GM13977 (cell line): ENCODE measurements around the gene ZC3H12A.
A peak's percentile ranks its signal among the peaks of the same experiment; 100 is the strongest.

Experiments used
- DNase-seq: peaks from one replicate; pipeline ENCODE4 v3.0.0; 2012; ENCODE audit warnings: low spot score
- CTCF ChIP-seq: IDR thresholded peaks from 2 replicates; pipeline ENCODE4 v1.5.1; 2012; ENCODE audit warnings: mild to moderate bottlenecking, control low read depth; ENCODE audit not compliant: insufficient read depth; ENCODE audit errors: extremely low read depth, missing control alignments
- in situ Hi-C: fragments of 300-500 bp; cut with MboI; formaldehyde crosslinking; loops from one replicate; pipeline ENCODE4 v1.12.0; 2022; ENCODE audit warnings: low sequenced_read_pairs, low pct_unique_long_range_greater_than_20kb, mixed read lengths, inconsistent platforms; ENCODE audit not compliant: unreplicated experiment

Gene ZC3H12A

DNA sequence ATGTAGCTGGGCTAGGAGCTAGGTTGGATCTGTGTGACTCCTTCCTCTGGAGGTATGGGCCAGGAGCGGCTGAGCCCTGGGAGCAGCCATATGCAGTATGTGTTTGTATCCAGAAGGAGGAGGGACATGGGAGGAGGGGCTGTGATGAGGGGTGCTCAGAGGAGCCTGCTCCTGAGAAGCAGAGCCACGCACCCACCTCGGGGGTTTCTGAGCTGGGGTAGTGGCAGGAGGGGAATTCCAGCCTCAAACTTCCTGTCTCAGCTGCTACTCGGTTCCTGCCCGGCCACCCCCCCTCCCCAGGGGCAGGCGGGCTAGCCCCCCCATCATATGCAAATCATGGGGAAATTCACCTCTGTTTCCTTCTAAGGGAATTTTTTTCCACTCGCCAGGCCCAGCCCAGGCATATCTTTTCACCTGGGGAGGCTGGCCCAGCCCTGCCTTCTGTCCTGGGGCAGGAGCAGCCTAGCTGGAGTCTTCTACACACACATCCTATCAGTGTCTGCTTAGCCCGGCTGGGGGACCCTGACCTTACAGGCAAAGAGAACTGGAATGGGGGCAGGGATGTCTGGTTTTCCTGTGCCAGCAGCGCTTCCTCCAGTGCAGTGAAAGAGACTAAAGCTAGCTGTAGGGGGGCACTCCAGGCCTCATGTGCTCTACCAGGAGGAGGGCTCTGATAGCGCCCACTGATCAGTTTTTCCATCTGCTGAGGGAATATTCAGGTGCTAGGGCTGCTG is 3.0 kb downstream of the ZC3H12A start:
- TF ChIP-seq CTCF: no peak
- DNase-seq: peak; percentile 86
- in situ Hi-C loops: no loop called here

GRCh38 chr1:37477946-37478345 is 3.6 kb downstream of the ZC3H12A start:
- in situ Hi-C loops: no loop called here
- no peak for TF ChIP-seq CTCF
- no peak for DNase-seq

DNA sequence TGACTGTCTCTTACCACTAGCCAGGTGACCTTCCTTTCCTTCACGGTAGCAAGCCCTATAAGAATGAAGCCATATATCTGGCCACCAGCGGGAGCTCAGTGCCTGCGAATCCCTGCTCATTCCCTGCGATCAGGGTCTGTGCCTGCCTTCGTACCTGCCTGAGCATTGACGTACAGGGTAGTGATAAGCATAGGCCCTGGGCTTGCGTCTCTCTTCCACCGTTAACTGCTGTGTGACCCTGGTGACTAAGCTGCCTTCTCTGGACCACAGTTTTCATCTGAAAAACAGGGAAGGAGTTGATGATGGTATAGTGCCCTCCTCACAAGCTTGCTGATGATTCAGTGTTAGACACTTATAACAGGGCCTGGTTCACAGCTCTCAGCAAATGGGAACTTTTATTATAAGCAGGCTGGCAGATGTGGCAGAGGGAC is 4.1 kb downstream of the ZC3H12A start:
- in situ Hi-C loops: no loop called here
- TF ChIP-seq CTCF: no peak
- DNase-seq: no peak

DNA sequence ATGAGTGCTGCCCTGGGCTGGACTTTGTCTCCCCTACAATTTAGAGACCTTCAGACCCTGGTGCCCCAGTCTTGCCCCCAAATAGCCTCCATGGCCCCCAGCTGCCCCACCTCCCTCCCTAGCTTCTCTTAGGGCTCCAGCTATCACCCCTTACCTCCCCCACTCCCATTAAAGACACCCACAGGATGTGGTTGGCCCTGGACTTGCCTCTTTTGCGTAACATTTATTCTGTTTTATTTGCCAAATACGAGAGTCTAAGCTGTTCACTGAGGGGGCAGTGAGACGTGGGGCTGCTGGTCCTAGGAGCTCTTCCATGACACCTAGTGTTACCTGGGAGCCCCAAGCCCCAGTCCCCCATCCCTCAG is 4.5 kb downstream of the ZC3H12A start:
- DNase-seq: no peak
- TF ChIP-seq CTCF: no peak
- in situ Hi-C loops: no loop called here

DNA sequence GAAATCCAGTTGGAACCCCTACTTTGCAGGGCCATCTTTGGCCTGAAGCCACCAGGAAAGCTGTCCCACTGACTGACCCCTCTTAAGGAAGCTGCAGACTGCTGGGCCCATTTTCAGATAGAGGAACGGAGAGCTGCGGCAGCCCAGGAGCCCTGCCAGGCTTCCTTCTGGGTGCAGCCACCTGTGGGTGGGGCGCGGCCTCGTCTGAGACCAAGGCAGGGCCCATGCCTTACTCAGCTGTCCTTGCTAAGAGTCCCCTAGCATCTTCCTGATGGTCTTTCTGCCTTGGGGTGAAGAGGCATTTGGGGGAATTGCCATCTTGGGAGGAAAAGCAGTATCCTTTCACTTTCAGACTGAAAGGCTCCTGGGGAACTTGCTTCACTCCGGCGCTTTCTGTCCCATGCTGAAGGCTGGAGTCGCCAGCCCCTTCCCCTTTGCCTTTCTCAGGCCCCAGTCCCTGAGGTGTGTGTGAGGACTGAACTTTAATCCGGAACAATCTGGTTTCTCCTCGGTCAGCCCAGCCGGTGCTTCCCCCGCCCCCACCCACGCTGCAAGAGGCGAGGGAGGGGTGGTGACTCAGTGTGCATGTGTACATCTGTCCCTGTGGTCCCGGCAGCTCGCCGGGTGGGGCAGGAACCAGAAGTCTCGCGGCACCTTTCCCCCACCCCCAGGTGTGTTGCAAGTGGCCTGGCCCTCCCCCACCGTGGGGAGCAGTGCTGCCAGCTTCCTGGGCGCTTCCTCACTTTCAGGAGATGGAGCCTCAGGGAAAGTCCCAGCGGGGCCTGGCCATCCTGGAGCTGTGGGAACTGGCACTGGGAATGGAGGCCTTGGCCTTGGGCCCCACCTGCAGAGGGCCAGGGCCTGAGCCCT is 5.1 kb downstream of the ZC3H12A start:
- TF ChIP-seq CTCF: no peak
- in situ Hi-C loops: no loop called here
- DNase-seq: peak; percentile 92

- no peak for DNase-seq
- in situ Hi-C loops: no loop called here
- TF ChIP-seq CTCF: no peak
Observed at GRCh38 chr1:37480125-37480466, 5.7 kb downstream of the ZC3H12A start.
